GM18502 (cell line): ENCODE data around the gene IVD.

Source experiments
- ATAC-seq: cut with Tn5 transposase; IDR thresholded peaks from one replicate; pipeline ENCODE4 v1.9.1; 2021; ENCODE audit warnings: mild to moderate bottlenecking; ENCODE audit not compliant: unreplicated experiment, poor library complexity

Gene IVD

GRCh38 chr15:40372981-40373380 is 32.6 kb upstream of the IVD start:
- ATAC-seq: no peak

GRCh38 chr15:40377606-40378005 is 28.0 kb upstream of the IVD start:
- ATAC-seq: no peak

GRCh38 chr15:40379374-40379773 is 26.2 kb upstream of the IVD start:
- no peak for ATAC-seq

GRCh38 chr15:40379853-40380252 is 25.7 kb upstream of the IVD start:
- ATAC-seq: no peak

GRCh38 chr15:40380636-40381035 is 25.0 kb upstream of the IVD start:
- no peak for ATAC-seq

- no peak for ATAC-seq
Measured at GRCh38 chr15:40381818-40382529, 23.6 kb upstream of the IVD start.

- peak; percentile 94 for ATAC-seq
Measured at GRCh38 chr15:40382580-40383456, 22.8 kb upstream of the IVD start, which contains the start of gene KNSTRN. TSS of gene KNSTRN (plus strand) at chr15:40382721. CDS start at chr15:40382836, 115 bp downstream.

- ATAC-seq: no peak
Measured at GRCh38 chr15:40386480-40386879, 19.1 kb upstream of the IVD start.

- ATAC-seq: no peak
Measured at GRCh38 chr15:40388941-40389823, 16.4 kb upstream of the IVD start.

GRCh38 chr15:40389824-40390595 is 15.6 kb upstream of the IVD start:
- no peak for ATAC-seq

GRCh38 chr15:40392986-40393948 is 12.3 kb upstream of the IVD start:
- no peak for ATAC-seq

GRCh38 chr15:40397688-40398412 is 7.7 kb upstream of the IVD start:
- ATAC-seq: no peak

GRCh38 chr15:40398413-40398873 is 7.2 kb upstream of the IVD start:
- peak; percentile 79 for ATAC-seq

GRCh38 chr15:40399370-40399769 is 6.2 kb upstream of the IVD start:
- ATAC-seq: no peak

GRCh38 chr15:40407330-40407990 is 1.9 kb downstream of the IVD start:
- ATAC-seq: peak; percentile 63

- no peak for ATAC-seq
Measured at GRCh38 chr15:40409366-40409765, 3.8 kb downstream of the IVD start.

GRCh38 chr15:40410476-40410875 is 4.9 kb downstream of the IVD start:
- no peak for ATAC-seq
